Gastroesophageal sphincter (tissue), 3 donors: ENCODE data around the gene PPP5C.
"Not testable (repeated sequence)": the region's sequence is repeated elsewhere in the genome, so short reads cannot be mapped to it uniquely, and the experiment has no call there.

ENCODE experiments used
- CTCF ChIP-seq, 4 experiments: fragments of 200-600 bp in 2 of 4; fragments of 450-650 bp in 2 of 4; sonication (generic) in 1 of 4; IDR thresholded peaks; one replicate each; pipeline ENCODE4 v1.5.1; 2017 to 2019; ENCODE audit warnings: antibody characterized with exemption in 4 of 4, mild to moderate bottlenecking in 2 of 4, moderate library complexity in 2 of 4
- EP300 ChIP-seq: sonication (generic); formaldehyde crosslinking; IDR thresholded peaks from one replicate; pipeline ENCODE4 v1.6.1; 2017; ENCODE audit warnings: antibody characterized with exemption, mild to moderate bottlenecking
- POLR2A ChIP-seq, 2 donors: fragments of 450-650 bp; IDR thresholded peaks; one replicate each; pipeline ENCODE4 v1.6.1; 2017; ENCODE audit warnings: antibody characterized with exemption in 2 of 2, mild to moderate bottlenecking in 2 of 2, moderate library complexity in 1 of 2

- TF ChIP-seq CTCF (IDR thresholded peaks at IDR 0.05); POLR2A (IDR thresholded peaks at IDR 0.05); EP300: not testable (repeated sequence)
These were observed 86.6 kb downstream of the PPP5C start for GRCh38 chr19:46433470-46433869.
